ENCODE measurements around the gene ESYT1. TPM values are rescaled to one million over a fixed set of nuclear protein-coding genes. Genes with fewer than 3 reads are reported as not detected.

Gene ESYT1, protein sequence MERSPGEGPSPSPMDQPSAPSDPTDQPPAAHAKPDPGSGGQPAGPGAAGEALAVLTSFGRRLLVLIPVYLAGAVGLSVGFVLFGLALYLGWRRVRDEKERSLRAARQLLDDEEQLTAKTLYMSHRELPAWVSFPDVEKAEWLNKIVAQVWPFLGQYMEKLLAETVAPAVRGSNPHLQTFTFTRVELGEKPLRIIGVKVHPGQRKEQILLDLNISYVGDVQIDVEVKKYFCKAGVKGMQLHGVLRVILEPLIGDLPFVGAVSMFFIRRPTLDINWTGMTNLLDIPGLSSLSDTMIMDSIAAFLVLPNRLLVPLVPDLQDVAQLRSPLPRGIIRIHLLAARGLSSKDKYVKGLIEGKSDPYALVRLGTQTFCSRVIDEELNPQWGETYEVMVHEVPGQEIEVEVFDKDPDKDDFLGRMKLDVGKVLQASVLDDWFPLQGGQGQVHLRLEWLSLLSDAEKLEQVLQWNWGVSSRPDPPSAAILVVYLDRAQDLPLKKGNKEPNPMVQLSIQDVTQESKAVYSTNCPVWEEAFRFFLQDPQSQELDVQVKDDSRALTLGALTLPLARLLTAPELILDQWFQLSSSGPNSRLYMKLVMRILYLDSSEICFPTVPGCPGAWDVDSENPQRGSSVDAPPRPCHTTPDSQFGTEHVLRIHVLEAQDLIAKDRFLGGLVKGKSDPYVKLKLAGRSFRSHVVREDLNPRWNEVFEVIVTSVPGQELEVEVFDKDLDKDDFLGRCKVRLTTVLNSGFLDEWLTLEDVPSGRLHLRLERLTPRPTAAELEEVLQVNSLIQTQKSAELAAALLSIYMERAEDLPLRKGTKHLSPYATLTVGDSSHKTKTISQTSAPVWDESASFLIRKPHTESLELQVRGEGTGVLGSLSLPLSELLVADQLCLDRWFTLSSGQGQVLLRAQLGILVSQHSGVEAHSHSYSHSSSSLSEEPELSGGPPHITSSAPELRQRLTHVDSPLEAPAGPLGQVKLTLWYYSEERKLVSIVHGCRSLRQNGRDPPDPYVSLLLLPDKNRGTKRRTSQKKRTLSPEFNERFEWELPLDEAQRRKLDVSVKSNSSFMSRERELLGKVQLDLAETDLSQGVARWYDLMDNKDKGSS
- 136 and 210 TPM in 2 replicates for total RNA-seq

DNA sequence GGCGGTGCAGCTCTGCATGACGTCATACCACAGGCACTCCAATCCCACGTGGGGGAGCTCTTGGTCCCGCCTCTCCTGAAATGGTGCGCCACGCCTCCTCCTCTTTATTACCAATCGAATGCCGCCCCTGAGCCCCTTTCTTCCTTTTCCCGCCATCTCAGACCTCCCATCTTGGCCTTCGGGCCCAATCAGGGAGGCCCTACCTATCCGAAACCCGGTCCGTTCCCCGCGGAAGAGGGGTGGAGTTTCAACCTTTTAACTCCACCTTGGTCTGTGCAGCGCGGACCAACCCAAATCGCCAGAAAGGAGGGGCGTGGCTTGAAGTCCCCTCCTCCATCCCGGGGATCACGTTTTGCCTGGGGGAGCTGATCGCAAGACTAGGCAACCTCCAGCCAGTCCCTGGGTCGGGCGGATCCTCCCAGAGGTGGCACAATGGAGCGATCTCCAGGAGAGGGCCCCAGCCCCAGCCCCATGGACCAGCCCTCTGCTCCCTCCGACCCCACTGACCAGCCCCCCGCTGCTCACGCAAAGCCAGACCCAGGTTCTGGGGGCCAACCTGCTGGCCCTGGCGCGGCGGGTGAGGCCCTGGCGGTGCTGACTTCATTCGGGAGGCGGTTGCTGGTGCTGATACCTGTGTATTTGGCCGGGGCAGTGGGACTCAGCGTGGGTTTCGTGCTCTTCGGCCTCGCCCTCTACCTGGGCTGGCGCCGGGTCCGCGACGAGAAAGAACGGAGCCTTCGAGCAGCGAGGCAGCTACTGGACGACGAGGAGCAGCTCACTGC, at the start of gene ESYT1:
Gene ESYT1, plus strand, starts transcription at position 380 of the 782 bp plus-strand sequence. Its CDS starts 53 bp downstream, at position 433.

DNA sequence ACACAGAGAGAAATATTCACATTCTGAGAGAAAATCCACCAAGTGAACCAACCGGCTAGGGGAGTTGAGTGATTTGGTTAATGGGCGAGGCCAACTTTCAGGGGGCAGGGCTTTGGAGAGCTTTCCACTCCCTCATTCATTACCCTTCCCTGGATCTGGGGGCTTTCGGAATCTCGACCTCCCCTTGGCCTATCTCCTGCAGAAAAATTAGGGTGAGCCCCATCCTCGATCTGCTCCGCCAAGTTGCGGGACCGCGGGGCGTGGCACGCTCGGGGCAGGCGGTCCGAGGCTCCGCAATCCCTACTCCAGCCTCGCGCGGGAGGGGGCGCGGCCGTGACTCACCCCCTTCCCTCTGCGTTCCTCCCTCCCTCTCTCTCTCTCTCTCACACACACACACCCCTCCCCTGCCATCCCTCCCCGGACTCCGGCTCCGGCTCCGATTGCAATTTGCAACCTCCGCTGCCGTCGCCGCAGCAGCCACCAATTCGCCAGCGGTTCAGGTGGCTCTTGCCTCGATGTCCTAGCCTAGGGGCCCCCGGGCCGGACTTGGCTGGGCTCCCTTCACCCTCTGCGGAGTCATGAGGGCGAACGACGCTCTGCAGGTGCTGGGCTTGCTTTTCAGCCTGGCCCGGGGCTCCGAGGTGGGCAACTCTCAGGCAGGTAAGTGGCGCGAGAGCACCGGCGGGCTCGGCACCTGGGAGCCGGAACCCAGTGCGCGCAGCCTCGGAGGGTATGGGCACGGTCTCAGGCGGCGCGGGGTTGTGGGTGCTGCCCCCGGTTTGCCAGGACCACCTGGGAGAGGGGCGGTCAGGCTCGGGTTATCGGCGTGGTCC, 48.1 kb upstream of the ESYT1 start, which contains the start of gene ERBB3:
Gene ERBB3, plus strand, starts transcription at position 443 of the 833 bp plus-strand sequence. Its CDS starts 136 bp downstream, at position 579.

DNA sequence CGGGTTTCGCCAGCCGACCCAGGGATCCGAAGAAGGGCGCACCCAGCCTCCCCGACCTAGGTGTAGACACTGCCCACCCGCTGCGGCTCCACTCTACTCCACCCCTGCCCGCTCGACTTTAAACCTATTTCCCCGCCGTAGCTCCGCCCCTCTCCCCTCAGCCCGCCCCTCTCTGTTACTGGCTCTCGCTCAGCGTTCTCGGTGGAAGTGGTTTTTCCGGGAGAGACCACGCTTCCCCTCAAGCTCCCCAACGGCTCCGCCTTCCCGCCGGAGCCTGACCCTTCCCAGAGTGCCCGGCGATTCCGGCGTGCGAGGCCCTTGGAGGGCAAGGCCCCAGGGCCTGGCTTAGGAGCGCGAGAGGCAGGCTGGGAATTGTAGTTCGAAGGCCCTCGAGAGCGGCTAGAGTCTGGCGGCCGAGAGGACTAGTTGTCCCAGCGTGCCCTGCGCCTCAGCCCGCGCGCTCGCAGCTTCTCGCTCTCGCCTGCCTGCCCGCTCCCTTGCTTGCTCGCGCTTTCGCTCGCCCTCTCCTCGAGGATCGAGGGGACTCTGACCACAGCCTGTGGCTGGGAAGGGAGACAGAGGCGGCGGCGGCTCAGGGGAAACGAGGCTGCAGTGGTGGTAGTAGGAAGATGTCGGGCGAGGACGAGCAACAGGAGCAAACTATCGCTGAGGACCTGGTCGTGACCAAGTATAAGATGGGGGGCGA, 23.8 kb upstream of the ESYT1 start, which contains the start of gene PA2G4:
Gene PA2G4, plus strand, starts transcription at position 451 of the 706 bp plus-strand sequence. Its CDS starts 179 bp downstream, at position 630.

DNA sequence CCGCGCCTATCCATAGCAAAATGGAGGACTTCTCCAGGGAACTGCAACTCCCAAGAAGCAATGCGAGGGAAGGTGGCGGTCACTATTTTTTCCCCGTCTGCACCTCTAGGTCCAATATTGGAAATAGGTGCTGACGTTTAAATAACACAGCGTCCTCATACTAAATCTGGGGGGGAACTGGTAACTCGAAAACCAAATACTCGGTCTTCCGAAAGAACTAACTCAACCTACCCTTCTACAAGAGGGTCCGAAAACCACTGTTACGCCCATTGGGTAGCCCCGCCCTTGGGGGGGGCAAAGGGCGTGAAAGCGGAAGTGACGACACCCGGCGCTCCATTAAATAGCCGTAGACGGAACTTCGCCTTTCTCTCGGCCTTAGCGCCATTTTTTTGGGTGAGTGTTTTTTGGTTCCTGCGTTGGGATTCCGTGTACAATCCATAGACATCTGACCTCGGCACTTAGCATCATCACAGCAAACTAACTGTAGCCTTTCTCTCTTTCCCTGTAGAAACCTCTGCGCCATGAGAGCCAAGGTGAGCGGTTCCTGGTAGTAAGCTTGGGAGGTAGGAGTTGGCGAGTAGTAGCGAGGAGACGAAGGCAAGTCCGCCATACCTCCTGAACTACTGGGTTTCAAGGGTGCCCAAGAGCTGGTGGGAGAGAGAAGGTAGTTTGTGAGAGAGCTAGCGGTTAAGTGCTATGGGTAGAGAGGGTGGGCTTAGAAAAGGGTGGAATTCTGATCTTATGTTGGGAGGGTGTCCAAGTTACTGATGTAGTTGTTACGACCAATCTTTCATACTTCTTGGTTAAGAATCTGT, 11.6 kb upstream of the ESYT1 start, which contains the start of gene RPL41:
Gene RPL41, plus strand, starts transcription at position 367 of the 815 bp plus-strand sequence.

DNA sequence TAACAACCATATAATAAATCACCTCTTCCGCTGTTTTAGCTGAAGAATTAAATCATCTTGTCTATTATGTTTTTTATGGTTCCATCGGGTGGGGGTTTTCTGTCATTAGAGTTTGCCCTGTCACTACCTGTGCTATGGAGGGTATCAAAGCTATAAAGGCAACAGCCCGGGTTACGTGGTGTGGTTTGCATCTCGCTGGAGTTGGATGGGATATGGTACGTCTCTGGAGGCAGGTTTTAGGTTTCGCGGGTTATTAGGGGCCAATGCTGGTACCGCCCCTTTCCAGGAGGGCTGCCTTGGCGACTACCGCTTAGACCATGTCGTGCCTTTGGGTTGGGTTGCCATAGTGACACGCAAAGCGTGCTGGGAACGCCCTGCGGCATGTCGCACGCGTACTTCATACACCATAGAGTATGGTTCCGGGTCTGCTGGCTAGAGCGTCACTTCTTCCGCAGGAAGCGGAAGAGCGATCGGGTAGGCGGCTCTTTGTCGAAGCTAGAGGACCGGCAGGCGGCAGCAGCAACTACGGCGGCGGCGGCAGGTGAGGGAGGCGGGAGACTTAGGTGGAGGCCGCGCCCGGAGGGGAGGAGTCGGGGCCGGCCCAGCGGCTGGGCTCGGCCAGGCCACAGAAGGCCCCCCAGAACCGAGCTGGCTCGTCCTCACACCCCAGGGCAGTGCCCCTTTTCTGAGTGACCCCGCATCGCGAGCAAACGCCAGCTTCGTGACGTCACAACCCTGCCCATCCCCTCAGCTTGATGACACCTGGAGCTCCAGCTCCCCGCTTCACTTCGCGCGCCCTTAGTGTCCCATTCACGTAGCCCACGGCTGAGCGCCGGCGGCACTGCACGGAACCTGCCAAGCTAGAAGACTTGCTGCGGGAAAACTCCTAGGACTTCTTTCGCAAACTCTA, 10.0 kb upstream of the ESYT1 start, which contains the start of gene ZC3H10:
Gene ZC3H10, plus strand, starts transcription at position 489 of the 910 bp plus-strand sequence. CDS start 2,297 bp downstream, outside the sequence.

DNA sequence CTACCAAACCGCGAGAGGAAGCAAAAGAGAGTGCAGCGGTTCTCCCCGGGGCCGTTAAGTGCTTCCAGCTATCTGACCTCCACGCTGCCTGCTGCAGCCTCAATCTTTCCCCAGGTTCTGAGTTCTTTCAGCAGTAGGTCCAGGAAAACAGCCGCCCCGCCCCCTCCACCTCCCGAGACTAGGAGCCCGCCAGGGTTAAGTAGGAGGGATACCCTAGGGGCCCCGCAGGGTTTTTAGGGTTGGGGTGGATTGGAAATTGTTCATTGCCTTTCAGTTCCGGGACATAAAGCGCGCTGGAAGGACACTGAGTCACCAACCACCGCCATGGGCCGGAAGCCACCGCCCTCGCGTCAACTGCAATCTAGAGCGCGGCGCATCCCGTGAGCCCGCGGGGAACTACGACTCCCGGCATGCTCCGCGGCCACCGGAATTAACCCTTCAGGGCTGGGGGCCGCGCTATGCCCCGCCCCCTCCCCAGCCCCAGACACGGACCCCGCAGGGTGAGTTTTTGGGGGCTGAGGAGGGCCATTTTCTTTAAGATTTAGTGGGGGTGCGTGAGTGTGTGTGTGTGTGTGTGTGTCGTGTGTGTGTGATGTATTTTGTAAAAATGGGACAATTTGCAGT, 24.2 kb downstream of the ESYT1 start, which contains the start of gene MYL6B:
Gene MYL6B, plus strand, starts transcription at position 456 of the 624 bp plus-strand sequence. CDS start 1,332 bp downstream, outside the sequence.

DNA sequence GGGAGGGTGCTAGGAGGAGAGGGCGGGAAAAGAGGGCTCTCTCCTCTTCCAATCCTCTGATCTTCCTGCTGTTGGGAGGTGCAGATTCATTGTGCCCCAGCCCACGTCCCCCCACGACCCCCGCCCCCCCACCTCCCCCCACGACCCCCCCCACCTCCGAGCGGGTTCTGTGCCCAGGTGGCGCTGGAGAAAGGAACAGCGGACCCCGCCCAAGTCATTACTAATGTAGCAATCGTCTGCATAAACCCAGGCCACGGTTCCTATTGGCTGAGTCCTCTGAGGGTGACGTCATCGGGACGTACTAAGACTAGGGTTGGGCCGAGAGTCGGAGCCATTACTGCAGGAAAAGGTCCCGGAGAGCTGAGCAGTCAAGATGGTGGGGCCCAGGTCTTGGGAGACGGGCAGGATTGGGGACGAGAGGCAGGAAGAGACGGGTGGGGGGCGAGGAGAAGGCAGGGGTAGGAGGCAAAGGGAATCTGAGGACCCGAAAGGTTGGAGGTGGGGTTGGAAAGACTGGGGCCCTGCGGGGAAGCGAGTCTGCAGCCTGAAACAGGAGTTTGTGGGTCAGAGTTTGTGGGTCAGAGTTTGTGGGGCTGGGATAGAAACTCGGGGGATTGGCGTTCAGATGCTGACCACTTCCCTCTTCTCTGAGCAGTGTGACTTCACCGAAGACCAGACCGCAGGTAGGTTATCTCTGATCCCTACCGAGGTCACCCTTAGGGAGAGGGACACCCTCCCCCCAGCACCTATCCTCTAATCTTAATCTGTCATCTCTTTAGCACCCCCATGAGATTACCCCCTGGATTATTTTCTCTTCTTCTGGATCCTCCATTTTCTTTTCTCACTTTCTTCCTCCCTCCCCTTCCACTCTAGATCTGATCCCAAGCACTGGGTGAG, 30.2 kb downstream of the ESYT1 start, which contains the start of gene MYL6:
Gene MYL6, plus strand, starts transcription at position 331 of the 897 bp plus-strand sequence. Its CDS starts 43 bp downstream, at position 374.

DNA sequence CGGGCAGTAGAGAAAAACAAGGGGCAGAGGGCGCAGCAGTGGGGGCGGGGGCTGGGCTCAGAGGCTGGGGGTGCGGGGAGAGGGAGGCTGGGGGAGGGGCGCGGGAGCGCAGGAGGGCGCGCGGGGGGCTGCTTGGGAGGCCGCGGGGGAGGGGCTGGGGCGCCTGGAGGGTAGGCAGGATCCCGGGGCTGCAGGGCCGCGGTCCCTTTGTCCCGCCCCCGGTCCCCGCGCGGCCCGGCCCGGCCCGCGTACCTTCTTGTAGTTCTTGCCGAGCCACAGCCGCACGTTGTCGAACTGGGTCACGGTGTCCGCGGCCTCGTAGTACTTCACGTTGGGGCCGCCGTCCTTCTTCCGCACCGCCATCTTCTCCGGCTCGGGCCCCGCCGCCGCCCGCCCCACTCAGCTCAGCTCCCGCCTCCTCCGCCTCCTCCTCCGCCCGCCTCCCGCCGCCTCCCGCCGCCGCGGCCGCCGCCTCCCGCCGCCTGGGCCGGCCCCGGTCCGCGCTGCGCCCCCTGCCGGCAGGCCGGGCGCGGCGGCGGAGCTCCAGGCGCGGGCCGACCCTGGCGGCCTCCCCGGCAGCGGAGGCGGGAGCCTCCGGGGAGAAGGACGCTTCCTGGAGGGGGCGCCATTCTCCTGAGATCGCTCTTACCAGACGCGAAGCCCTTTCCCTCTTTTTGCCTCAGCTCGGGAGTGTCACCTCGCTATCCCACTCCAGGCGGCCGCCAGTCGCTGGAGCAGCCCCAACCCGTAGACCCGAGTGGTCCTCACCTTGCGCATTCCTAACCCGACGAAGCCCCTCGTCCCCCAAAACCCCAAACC, 61.2 kb downstream of the ESYT1 start, which contains the start of gene SMARCC2:
Gene SMARCC2, minus strand, starts transcription at position 385 of the 819 bp plus-strand sequence. Its CDS starts 22 bp downstream, at position 363.

Other genes with a start within 250 kb of the ESYT1 start
- 22.5 and 24.1 TPM in 2 replicates for gene PYM1, start 200.4 kb upstream of the ESYT1 start, total RNA-seq
- gene DGKA, start 197.1 kb upstream of the ESYT1 start, total RNA-seq: 45.1 and 84.2 TPM in 2 replicates
- gene PMEL, start 162.2 kb upstream of the ESYT1 start, total RNA-seq: 1.1 TPM in 1 of 2 replicates, not detected in the other
- 6.2 and 13.4 TPM in 2 replicates for gene CDK2, start 161.4 kb upstream of the ESYT1 start, total RNA-seq
- gene RAB5B, start 154.2 kb upstream of the ESYT1 start, total RNA-seq: 44.2 and 66.9 TPM in 2 replicates
- gene SUOX, start 131.0 kb upstream of the ESYT1 start, total RNA-seq: 12.5 and 12.9 TPM in 2 replicates
- gene IKZF4, start 107.2 kb upstream of the ESYT1 start, total RNA-seq: 1.5 and 2.1 TPM in 2 replicates
- gene RPS26, start 86.3 kb upstream of the ESYT1 start, total RNA-seq: 214 and 242 TPM in 2 replicates
- under 0.01 and 0.23 TPM in 2 replicates for gene ERBB3, start 48.1 kb upstream of the ESYT1 start, total RNA-seq
- gene PA2G4, start 23.7 kb upstream of the ESYT1 start, total RNA-seq: 93.5 and 173 TPM in 2 replicates
- 1,282 and 1,487 TPM in 2 replicates for gene RPL41, start 11.6 kb upstream of the ESYT1 start, total RNA-seq
- 4.5 and 5.3 TPM in 2 replicates for gene ZC3H10, start 10.0 kb upstream of the ESYT1 start, total RNA-seq
- 51.1 and 83.1 TPM in 2 replicates for gene MYL6B, start 24.3 kb downstream of the ESYT1 start, total RNA-seq
- gene MYL6, start 30.1 kb downstream of the ESYT1 start, total RNA-seq: 1,143 and 1,914 TPM in 2 replicates
- gene SMARCC2, start 61.2 kb downstream of the ESYT1 start, total RNA-seq: 27.3 and 39.4 TPM in 2 replicates
- gene RNF41, start 93.7 kb downstream of the ESYT1 start, total RNA-seq: 127 and 135 TPM in 2 replicates
- gene NABP2, start 96.1 kb downstream of the ESYT1 start, total RNA-seq: 21.1 and 23.6 TPM in 2 replicates
- gene SLC39A5, start 101.8 kb downstream of the ESYT1 start, total RNA-seq: not detected in 2 replicates
- gene ANKRD52, start 130.1 kb downstream of the ESYT1 start, total RNA-seq: 25.8 and 46.2 TPM in 2 replicates
- gene COQ10A, start 138.7 kb downstream of the ESYT1 start, total RNA-seq: 7.1 and 13.4 TPM in 2 replicates
- 62.4 and 198 TPM in 2 replicates for gene CS, start 172.1 kb downstream of the ESYT1 start, total RNA-seq
- 97.3 and 152 TPM in 2 replicates for gene CNPY2, start 187.7 kb downstream of the ESYT1 start, total RNA-seq
- gene PAN2, start 205.7 kb downstream of the ESYT1 start, total RNA-seq: 15.7 and 22.2 TPM in 2 replicates
- not detected in 2 replicates for gene IL23A, start 210.6 kb downstream of the ESYT1 start, total RNA-seq
- 173 and 265 TPM in 2 replicates for gene STAT2, start 231.8 kb downstream of the ESYT1 start, total RNA-seq
- not detected in 2 replicates for gene APOF, start 234.6 kb downstream of the ESYT1 start, total RNA-seq

Data from smooth muscle cell of the umbilical artery (primary cell).